ENCODE data around the gene MINDY2.

GRCh38 chr15:58898150-58898680 lies 127.1 kb downstream of the MINDY2 start:
- TF ChIP-seq CTCF (conservative IDR thresholded peaks at IDR 0.05; ENCODE audit: low read depth, low read length): no peak
- no peak for TF ChIP-seq EZH2 (IDR thresholded peaks at IDR 0.05; ENCODE audit: low read length, unreplicated experiment)
